HepG2 (cell line): ENCODE data around the gene BPIFB2. TPM values are rescaled to one million over a fixed set of nuclear protein-coding genes. Genes with fewer than 3 reads are reported as not detected.

Experiments
- CSRNP1 ChIP-seq: sonication (generic); formaldehyde crosslinking; IDR thresholded peaks from 2 replicates; pipeline ENCODE4 v1.8.1; 2023; ENCODE audit warnings: mild to moderate bottlenecking, missing genetic modification reagents
- GPBP1L1 ChIP-seq: sonication (generic); formaldehyde crosslinking; IDR thresholded peaks from 2 replicates; pipeline ENCODE4 v1.5.0; 2020; ENCODE audit warnings: mild to moderate bottlenecking, missing genetic modification reagents
- ONECUT2 ChIP-seq: sonication (generic); formaldehyde crosslinking; IDR thresholded peaks from 2 replicates; pipeline ENCODE4 v1.4.0; 2020; ENCODE audit warnings: missing genetic modification reagents
- POGK ChIP-seq: sonication (generic); formaldehyde crosslinking; conservative IDR thresholded peaks from 2 replicates; pipeline ENCODE4 v1.8.0; 2022; ENCODE audit warnings: mild to moderate bottlenecking, moderate library complexity, missing genetic modification reagents
- TEAD2 ChIP-seq: sonication (generic); formaldehyde crosslinking; IDR thresholded peaks from 2 replicates; pipeline ENCODE4 v1.9.0; 2021; ENCODE audit warnings: missing genetic modification reagents
- ZNF407 ChIP-seq: sonication (generic); formaldehyde crosslinking; IDR thresholded peaks from one replicate; pipeline ENCODE4 v1.5.1; 2020; ENCODE audit warnings: mild to moderate bottlenecking, missing genetic modification reagents; ENCODE audit errors: not compliant biosample characterization
- polyA plus RNA-seq, 8 experiments: library from polyadenylated mRNA; depleted of rRNA in 3 of 8; stranded (reverse) in 7 of 8; unstranded in 1 of 8; fragments of >200 nt; fragmentation: Illumina TruSeq in 4 of 8; extraction: Trizol in 4 of 8; gene quantifications; 2 replicates each; pipeline versions ENCODE4 v1.2.1 to v1.2.3, GENCODE V29; 2011 to 2016; ENCODE audit warnings: low read depth in 4 of 8, missing spikeins in 1 of 8, mixed read lengths in 1 of 8; ENCODE audit not compliant: insufficient read depth in 1 of 8
- total RNA-seq, 5 experiments: library from RNA; depleted of rRNA; stranded (reverse); fragments of >200 nt; fragmentation: Illumina TruSeq; extraction: Trizol; gene quantifications; 2 replicates each; pipeline ENCODE4 v1.2.3, GENCODE V29; 2016; ENCODE audit warnings: low read depth in 1 of 5
- TF ChIP-seq, protein P1 (sequence below): sonication (generic); formaldehyde crosslinking; conservative IDR thresholded peaks from 2 replicates; pipeline ENCODE4 v1.4.0; 2020; ENCODE audit warnings: missing genetic modification reagents

Gene BPIFB2
- total and polyA plus RNA-seq, 2 of the 13 experiments (the other 11 are each of a cell fraction or from before 2014, with no cell fraction given): 54.5 to 902 TPM

- TF ChIP-seq GPBP1L1 (no peak), ONECUT2 (CRISPR knock-in tag) (no peak), ZNF407 (CRISPR knock-in tag) (no peak), TEAD2 (CRISPR knock-in tag) (no peak), POGK (no peak), CSRNP1 (no peak; the same call in 1 of the 2 replicates)
- TF ChIP-seq, protein P1, sequence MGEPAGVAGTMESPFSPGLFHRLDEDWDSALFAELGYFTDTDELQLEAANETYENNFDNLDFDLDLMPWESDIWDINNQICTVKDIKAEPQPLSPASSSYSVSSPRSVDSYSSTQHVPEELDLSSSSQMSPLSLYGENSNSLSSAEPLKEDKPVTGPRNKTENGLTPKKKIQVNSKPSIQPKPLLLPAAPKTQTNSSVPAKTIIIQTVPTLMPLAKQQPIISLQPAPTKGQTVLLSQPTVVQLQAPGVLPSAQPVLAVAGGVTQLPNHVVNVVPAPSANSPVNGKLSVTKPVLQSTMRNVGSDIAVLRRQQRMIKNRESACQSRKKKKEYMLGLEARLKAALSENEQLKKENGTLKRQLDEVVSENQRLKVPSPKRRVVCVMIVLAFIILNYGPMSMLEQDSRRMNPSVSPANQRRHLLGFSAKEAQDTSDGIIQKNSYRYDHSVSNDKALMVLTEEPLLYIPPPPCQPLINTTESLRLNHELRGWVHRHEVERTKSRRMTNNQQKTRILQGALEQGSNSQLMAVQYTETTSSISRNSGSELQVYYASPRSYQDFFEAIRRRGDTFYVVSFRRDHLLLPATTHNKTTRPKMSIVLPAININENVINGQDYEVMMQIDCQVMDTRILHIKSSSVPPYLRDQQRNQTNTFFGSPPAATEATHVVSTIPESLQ: no peak
Observed at GRCh38 chr20:33026779-33027759, 19.6 kb downstream of the BPIFB2 start (continued).
